GM12874 (cell line): ENCODE measurements around the gene PTPN21.

Source experiments
- TF ChIP-seq, protein P1 (sequence below): IDR thresholded peaks from 2 replicates; pipeline ENCODE4 v1.5.1; 2011; ENCODE audit warnings: low read depth, mild to moderate bottlenecking, control low read depth, low read length, moderate library complexity; ENCODE audit not compliant: insufficient read depth

Gene PTPN21

DNA sequence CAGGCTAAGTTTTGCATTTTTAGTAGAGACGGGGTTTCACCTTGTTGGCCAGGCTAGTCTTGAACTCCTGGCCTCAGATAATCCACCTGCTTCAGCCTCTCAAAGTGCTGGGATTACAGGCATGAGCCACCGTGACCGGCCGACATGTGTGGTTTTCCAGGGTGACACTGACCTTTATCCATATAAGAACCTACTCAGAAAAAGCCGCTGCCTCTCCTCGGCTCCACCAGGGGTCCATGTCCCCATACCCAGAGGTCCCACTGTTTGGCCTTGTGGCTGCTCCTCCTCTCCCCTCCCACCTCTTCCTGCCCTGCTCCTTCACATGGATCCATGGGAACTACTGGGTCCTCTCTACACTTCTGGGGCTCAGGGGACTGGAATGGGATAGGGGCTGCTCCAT lies 64.6 kb downstream of the PTPN21 start:
- TF ChIP-seq, protein P1, sequence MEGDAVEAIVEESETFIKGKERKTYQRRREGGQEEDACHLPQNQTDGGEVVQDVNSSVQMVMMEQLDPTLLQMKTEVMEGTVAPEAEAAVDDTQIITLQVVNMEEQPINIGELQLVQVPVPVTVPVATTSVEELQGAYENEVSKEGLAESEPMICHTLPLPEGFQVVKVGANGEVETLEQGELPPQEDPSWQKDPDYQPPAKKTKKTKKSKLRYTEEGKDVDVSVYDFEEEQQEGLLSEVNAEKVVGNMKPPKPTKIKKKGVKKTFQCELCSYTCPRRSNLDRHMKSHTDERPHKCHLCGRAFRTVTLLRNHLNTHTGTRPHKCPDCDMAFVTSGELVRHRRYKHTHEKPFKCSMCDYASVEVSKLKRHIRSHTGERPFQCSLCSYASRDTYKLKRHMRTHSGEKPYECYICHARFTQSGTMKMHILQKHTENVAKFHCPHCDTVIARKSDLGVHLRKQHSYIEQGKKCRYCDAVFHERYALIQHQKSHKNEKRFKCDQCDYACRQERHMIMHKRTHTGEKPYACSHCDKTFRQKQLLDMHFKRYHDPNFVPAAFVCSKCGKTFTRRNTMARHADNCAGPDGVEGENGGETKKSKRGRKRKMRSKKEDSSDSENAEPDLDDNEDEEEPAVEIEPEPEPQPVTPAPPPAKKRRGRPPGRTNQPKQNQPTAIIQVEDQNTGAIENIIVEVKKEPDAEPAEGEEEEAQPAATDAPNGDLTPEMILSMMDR: no peak

- TF ChIP-seq, protein P1: no peak
Observed at GRCh38 chr14:88488897-88489296, 65.9 kb downstream of the PTPN21 start.

GRCh38 chr14:88488081-88488480 lies 66.7 kb downstream of the PTPN21 start:
- TF ChIP-seq, protein P1: no peak

DNA sequence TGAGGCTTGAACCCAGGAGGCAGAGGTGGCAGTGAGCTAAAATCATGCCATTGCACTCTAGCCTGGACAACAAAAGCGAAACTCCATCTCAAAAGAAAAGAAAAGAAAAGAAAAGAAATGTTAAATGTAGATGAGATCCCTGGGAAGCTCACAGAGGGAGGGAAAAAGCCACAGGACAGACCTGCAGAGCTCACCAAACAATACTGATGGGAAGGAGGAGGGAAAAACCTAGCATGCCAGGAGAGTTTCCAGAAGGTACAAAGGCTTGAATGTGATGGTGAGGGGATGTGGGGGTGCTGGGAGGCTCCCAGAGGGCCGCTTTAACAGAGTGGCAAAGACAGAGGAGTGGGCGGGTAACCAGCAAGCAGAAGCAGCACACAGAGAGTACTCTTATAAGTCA lies 72.3 kb downstream of the PTPN21 start:
- TF ChIP-seq, protein P1: no peak

DNA sequence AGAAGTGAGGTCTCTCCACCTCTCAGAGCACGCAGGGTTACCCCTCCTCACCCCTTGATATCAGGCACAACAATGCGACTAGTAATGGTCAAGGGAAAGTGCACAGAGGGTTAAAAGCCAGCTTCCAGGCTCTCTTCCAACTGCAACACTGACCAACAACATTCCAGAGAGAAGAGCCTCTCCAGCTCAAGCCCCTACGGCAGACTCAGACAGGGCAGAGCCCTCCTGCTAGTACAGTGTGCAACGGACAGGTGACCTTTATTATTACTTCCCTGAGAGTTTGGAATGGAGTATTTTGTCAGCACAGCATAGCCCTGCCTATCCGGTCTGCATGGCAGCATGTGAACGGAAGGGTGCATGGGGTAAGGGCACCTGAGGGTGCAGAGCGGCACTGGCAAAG lies 73.0 kb downstream of the PTPN21 start:
- TF ChIP-seq, protein P1: no peak

- TF ChIP-seq, protein P1: no peak
Observed at GRCh38 chr14:88481059-88481458, 73.7 kb downstream of the PTPN21 start.

DNA sequence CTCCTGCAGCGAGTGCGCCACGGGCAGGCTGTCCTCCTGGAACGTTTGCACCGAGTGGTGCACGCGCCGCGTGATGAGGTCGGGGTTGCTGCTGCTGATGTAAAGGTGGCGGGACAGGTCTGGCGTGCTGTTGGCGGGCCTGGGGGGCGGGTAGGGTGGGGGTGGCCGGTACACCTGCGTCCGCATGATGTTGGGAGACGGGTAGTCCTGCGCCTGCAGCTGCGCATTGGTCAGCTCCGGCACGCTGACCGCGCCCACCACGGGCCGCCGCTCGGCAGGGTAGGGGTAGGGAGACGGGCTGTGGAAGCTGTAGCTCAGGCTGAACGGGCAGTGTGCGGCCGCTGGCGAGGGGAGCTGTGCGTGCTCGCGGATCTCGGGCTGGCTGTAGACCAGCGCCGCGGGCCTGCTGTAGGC lies 75.2 kb downstream of the PTPN21 start:
- TF ChIP-seq, protein P1: no peak

GRCh38 chr14:88478931-88479330 lies 75.9 kb downstream of the PTPN21 start:
- TF ChIP-seq, protein P1: no peak
